H9 (cell line): ENCODE data around the gene LAMA5. TPM values are rescaled to one million over a fixed set of nuclear protein-coding genes. Genes with fewer than 3 reads are reported as not detected.

Source experiments
- DNase-seq: peaks from one replicate; pipeline ENCODE4 v3.0.0-alpha.2; 2017
- H2AFZ ChIP-seq: one replicate; pipeline ENCODE4 v1.6.1; 2013; ENCODE audit warnings: mild to moderate bottlenecking, low read length, control low read depth, moderate library complexity
- H2AK5ac ChIP-seq: 2 replicates; pipeline ENCODE4 v1.6.1; 2013; ENCODE audit warnings: low read length, control low read depth, mixed read lengths; ENCODE audit not compliant: insufficient read length
- H2BK120ac ChIP-seq: one replicate; pipeline ENCODE4 v1.6.1; 2013; ENCODE audit warnings: low read depth, mild to moderate bottlenecking, low read length, control low read depth, inconsistent platforms; ENCODE audit not compliant: poor library complexity, severe bottlenecking
- H2BK12ac ChIP-seq: 2 replicates; pipeline ENCODE4 v1.6.1; 2013; ENCODE audit warnings: low read length, control low read depth, mixed read lengths, low read depth; ENCODE audit not compliant: insufficient read length
- H2BK15ac ChIP-seq: 2 replicates; pipeline ENCODE4 v1.6.1; 2013; ENCODE audit warnings: low read depth, low read length, control low read depth
- H2BK20ac ChIP-seq: one replicate; pipeline ENCODE4 v1.6.1; 2013; ENCODE audit warnings: low read depth, mild to moderate bottlenecking, low read length, control low read depth, inconsistent platforms; ENCODE audit not compliant: poor library complexity, severe bottlenecking
- H2BK5ac ChIP-seq: 2 replicates; pipeline ENCODE4 v1.6.1; 2013; ENCODE audit warnings: low read length, control low read depth, mixed read lengths; ENCODE audit not compliant: insufficient read length
- H3K14ac ChIP-seq: 2 replicates; pipeline ENCODE4 v1.6.1; 2013; ENCODE audit warnings: low read length, control low read depth; ENCODE audit not compliant: insufficient read depth
- H3K18ac ChIP-seq: 2 replicates; pipeline ENCODE4 v1.6.1; 2013; ENCODE audit warnings: low read depth, mild to moderate bottlenecking, mixed read lengths, low read length, control low read depth; ENCODE audit not compliant: insufficient read length
- H3K23ac ChIP-seq: 2 replicates; pipeline ENCODE4 v1.6.1; 2013; ENCODE audit warnings: low read length, control low read depth, mixed read lengths, low read depth; ENCODE audit not compliant: insufficient read length
- H3K23me2 ChIP-seq: 2 replicates; pipeline ENCODE4 v1.6.1; 2013; ENCODE audit warnings: low read depth, mild to moderate bottlenecking, mixed read lengths, low read length, control low read depth; ENCODE audit not compliant: insufficient read length, poor library complexity, severe bottlenecking
- H3K27ac ChIP-seq: 2 replicates; pipeline ENCODE4 v1.5.1; 2013; ENCODE audit warnings: low read length, control low read depth, mixed read lengths, low read depth; ENCODE audit not compliant: insufficient read length
- H3K27me3 ChIP-seq: 2 replicates; pipeline ENCODE4 v1.6.1; 2013; ENCODE audit warnings: low read length, control low read depth, inconsistent platforms; ENCODE audit not compliant: insufficient read depth
- H3K4ac ChIP-seq: 2 replicates; pipeline ENCODE4 v1.6.1; 2013; ENCODE audit warnings: low read depth, mild to moderate bottlenecking, control low read depth, inconsistent platforms, low read length, moderate library complexity
- H3K4me1 ChIP-seq: 2 replicates; pipeline ENCODE4 v1.6.1; 2013; ENCODE audit warnings: low read length, control low read depth, inconsistent platforms; ENCODE audit not compliant: insufficient read depth
- H3K4me2 ChIP-seq: 2 replicates; pipeline ENCODE4 v1.6.1; 2013; ENCODE audit warnings: low read length, control low read depth, mixed read lengths; ENCODE audit not compliant: insufficient read length, insufficient read depth
- H3K56ac ChIP-seq: 2 replicates; pipeline ENCODE4 v1.6.1; 2013; ENCODE audit warnings: low read depth, mild to moderate bottlenecking, mixed read lengths, low read length, control low read depth; ENCODE audit not compliant: insufficient read length
- H3K79me1 ChIP-seq: 2 replicates; pipeline ENCODE4 v1.6.1; 2013; ENCODE audit warnings: low read depth, mild to moderate bottlenecking, moderate library complexity, low read length, control low read depth, inconsistent platforms; ENCODE audit not compliant: insufficient read depth, poor library complexity, severe bottlenecking
- H3K79me2 ChIP-seq: 2 replicates; pipeline ENCODE4 v1.6.1; 2013; ENCODE audit warnings: low read length, control low read depth, inconsistent platforms; ENCODE audit not compliant: insufficient read depth
- H3K9ac ChIP-seq: 2 replicates; pipeline ENCODE4 v1.6.1; 2013; ENCODE audit warnings: low read length, control low read depth, mixed read lengths; ENCODE audit not compliant: insufficient read length; ENCODE audit errors: extremely low read depth
- H3K9me3 ChIP-seq: one replicate; pipeline ENCODE4 v1.6.1; 2013; ENCODE audit warnings: low read depth, low read length, inconsistent platforms; ENCODE audit not compliant: control insufficient read depth
- H3T11ph ChIP-seq: one replicate; pipeline ENCODE4 v1.6.1; 2013; ENCODE audit warnings: mild to moderate bottlenecking, low read length, control low read depth, inconsistent platforms
- H4K20me1 ChIP-seq: one replicate; pipeline ENCODE4 v1.6.1; 2013; ENCODE audit not compliant: control insufficient read depth, insufficient read length, insufficient read depth
- H4K5ac ChIP-seq: 2 replicates; pipeline ENCODE4 v1.6.1; 2013; ENCODE audit warnings: low read depth, mild to moderate bottlenecking, mixed read lengths, low read length, control low read depth; ENCODE audit not compliant: insufficient read length
- H4K8ac ChIP-seq: replicated peaks from 2 replicates; pipeline ENCODE4 v1.6.1; 2013; ENCODE audit warnings: low read length, control low read depth, mixed read lengths, low read depth; ENCODE audit not compliant: insufficient read length
- H4K91ac ChIP-seq: 2 replicates; pipeline ENCODE4 v1.6.1; 2013; ENCODE audit warnings: low read depth, mild to moderate bottlenecking, moderate library complexity, mixed read lengths, low read length, control low read depth; ENCODE audit not compliant: insufficient read length
- H3K27ac Mint-ChIP-seq, 3 experiments: 2 replicates in 2 of 3; 3 replicates in 1 of 3; pipeline ENCODE4 v1.8.0; 2020 to 2021; ENCODE audit warnings: mixed read lengths in 3 of 3, mild to moderate bottlenecking in 1 of 3, moderate library complexity in 1 of 3
- H3K27me3 Mint-ChIP-seq: 2 replicates; pipeline ENCODE4 v1.8.0; 2021; ENCODE audit warnings: low read depth, mild to moderate bottlenecking, moderate library complexity, mixed read lengths
- H3K36me3 Mint-ChIP-seq, 3 experiments: 2 replicates in 2 of 3; 3 replicates in 1 of 3; pipeline ENCODE4 v1.8.0; 2020 to 2021; ENCODE audit warnings: low read depth in 3 of 3, mixed read lengths in 3 of 3; ENCODE audit not compliant: insufficient read depth in 1 of 3
- H3K4me1 Mint-ChIP-seq, 2 experiments: 2 replicates each; pipeline ENCODE4 v1.8.0; 2020; ENCODE audit warnings: mixed read lengths in 2 of 2
- H3K4me3 Mint-ChIP-seq, 2 experiments: 2 replicates in 1 of 2; 3 replicates in 1 of 2; pipeline ENCODE4 v1.8.0; 2020 to 2021; ENCODE audit warnings: mild to moderate bottlenecking in 2 of 2, mixed read lengths in 2 of 2, moderate library complexity in 1 of 2
- H3K9me3 Mint-ChIP-seq, 2 experiments: 2 replicates in 1 of 2; 3 replicates in 1 of 2; pipeline ENCODE4 v1.8.0; 2020; ENCODE audit warnings: mild to moderate bottlenecking in 2 of 2, mixed read lengths in 2 of 2, moderate library complexity in 1 of 2
- CTCF ChIP-seq: fragments of 200-600 bp; sonication (generic); conservative IDR thresholded peaks from 3 replicates; pipeline ENCODE4 v1.8.0; 2021; ENCODE audit warnings: antibody characterized with exemption, mild to moderate bottlenecking
- WGBS: extraction: QIAGEN DNeasy Blood & Tissue Kit; methylation state at CpG from one replicate; pipeline ENCODE4 v1.1.7; 2013; ENCODE audit warnings: missing lambda C conversion rate, low lambda C conversion rate, mixed read lengths; ENCODE audit not compliant: insufficient read length; ENCODE audit errors: extremely low coverage; 5-methylcytosine and 5-hydroxymethylcytosine counted together
- total RNA-seq: library from RNA; stranded (reverse); gene quantifications from 2 replicates; pipeline ENCODE4 v1.2.1, GENCODE V29; 2021

LAMA5 gene
- total RNA-seq, 1 experiment from 2014 or later = 200 TPM

- Histone ChIP-seq H3K4me1 (no peaks in the 10 kb centered on the region), H4K8ac (no peak overlapping the region), H3K4me2 (no peak overlapping the region), H3K27me3 (no peaks in the 10 kb centered on the region), H3T11ph (no peak overlapping the region), H4K91ac (no peak overlapping the region), H2BK15ac (no peak overlapping the region), H3K4ac (no peak overlapping the region), H3K23me2 (no peaks in the 10 kb centered on the region), H2BK5ac (no peak overlapping the region), H2AFZ (no peak overlapping the region), H4K20me1 (peaks cover 5% of the 10 kb centered on the region), H3K56ac (no peak overlapping the region), H3K9ac (no peak overlapping the region), H2BK120ac (no peak overlapping the region), H4K5ac (no peak overlapping the region), H3K23ac (no peak overlapping the region), H2BK20ac (no peak overlapping the region), H3K14ac (no peak overlapping the region), H3K79me2 (no peaks in the 10 kb centered on the region), H3K27ac (no peak overlapping the region), H2AK5ac (no peak overlapping the region), H2BK12ac (no peak overlapping the region), H3K79me1 (no peaks in the 10 kb centered on the region), H3K18ac (no peak overlapping the region), H3K9me3 (no peaks in the 10 kb centered on the region)
- DNase-seq = no peak
- H3K4me3 Mint-ChIP-seq = no peak overlapping the region
- H3K4me1 Mint-ChIP-seq = no peaks in the 10 kb centered on the region
- no peaks in the 10 kb centered on the region for H3K9me3 Mint-ChIP-seq
- no CpG with 5 or more reads among the region's 10 CpGs for WGBS
- H3K36me3 Mint-ChIP-seq = peaks cover 15 to 69% (median 65%) of the 10 kb centered on the region in 3 experiments; a peak in 6 of 7 replicates
- TF ChIP-seq CTCF = no peak
- no peaks in the 10 kb centered on the region for H3K27me3 Mint-ChIP-seq
- H3K27ac Mint-ChIP-seq = 0 out of 7 replicates have a peak overlapping the region, but pooled peaks of 1 of the 3 experiments have one; percentile 10
Observed at GRCh38 chr20:62275219-62275618, 91.9 kb downstream of the LAMA5 start.
